DOHH2 (cell line): Measurements from ENCODE around the gene GRIA1.

Experiments used
- H3F3A ChIP-seq: fragments of 200-600 bp; sonication (generic), shearing (Covaris generic); 2 replicates; pipeline ENCODE4 v1.6.0; 2016; ENCODE audit warnings: antibody characterized with exemption, mild to moderate bottlenecking; ENCODE audit not compliant: control insufficient read depth, insufficient read depth
- H3K27ac ChIP-seq: fragments of 200-600 bp; sonication (generic); 2 replicates; pipeline ENCODE4 v1.5.1; 2014; ENCODE audit warnings: low read depth, mild to moderate bottlenecking, low read length, moderate library complexity
- H3K27me3 ChIP-seq: fragments of 200-600 bp; sonication (generic); 2 replicates; pipeline ENCODE4 v1.6.1; 2014; ENCODE audit warnings: mild to moderate bottlenecking, low read length, mixed read lengths; ENCODE audit not compliant: control insufficient read depth
- H3K36me3 ChIP-seq: fragments of 200-600 bp; sonication (generic); 2 replicates; pipeline ENCODE4 v1.6.1; 2014; ENCODE audit warnings: mild to moderate bottlenecking, low read length, moderate library complexity, mixed read lengths; ENCODE audit not compliant: control insufficient read depth
- H3K4me1 ChIP-seq: fragments of 200-600 bp; sonication (generic); 2 replicates; pipeline ENCODE4 v1.6.1; 2014; ENCODE audit warnings: mild to moderate bottlenecking, low read length, mixed read lengths; ENCODE audit not compliant: control insufficient read depth
- H3K4me2 ChIP-seq: fragments of 200-600 bp; sonication (generic); 2 replicates; pipeline ENCODE4 v1.6.0; 2014; ENCODE audit warnings: mild to moderate bottlenecking, low read length, moderate library complexity
- H3K4me3 ChIP-seq: fragments of 200-600 bp; sonication (generic); 2 replicates; pipeline ENCODE4 v1.5.1; 2014; ENCODE audit warnings: mild to moderate bottlenecking, low read length, mixed read lengths
- H3K79me2 ChIP-seq: fragments of 200-600 bp; sonication (generic); 2 replicates; pipeline ENCODE4 v1.6.1; 2014; ENCODE audit warnings: mild to moderate bottlenecking, low read length, mixed read lengths; ENCODE audit not compliant: control insufficient read depth
- H3K9me2 ChIP-seq: fragments of 200-600 bp; sonication (generic); replicated peaks from 2 replicates; pipeline ENCODE4 v1.6.1; 2014; ENCODE audit warnings: mild to moderate bottlenecking, low read length, mixed read lengths; ENCODE audit not compliant: control insufficient read depth
- H3K9me3 ChIP-seq: fragments of 200-600 bp; sonication (generic); 2 replicates; pipeline ENCODE4 v1.6.1; 2014; ENCODE audit warnings: antibody characterized with exemption, low read length, mixed read lengths; ENCODE audit not compliant: control insufficient read depth, insufficient read depth
- H4K20me1 ChIP-seq: fragments of 200-600 bp; sonication (generic); 2 replicates; pipeline ENCODE4 v1.6.0; 2014; ENCODE audit warnings: low read depth, mild to moderate bottlenecking, antibody characterized with exemption, low read length, moderate library complexity; ENCODE audit not compliant: control insufficient read depth, insufficient read depth
- EZH2phosphoT487 ChIP-seq: fragments of 200-600 bp; sonication (generic); IDR thresholded peaks from 2 replicates; pipeline ENCODE4 v1.6.1; 2017; ENCODE audit warnings: borderline replicate concordance, mild to moderate bottlenecking, antibody characterized with exemption, low read length, moderate library complexity, mixed read lengths
- TF ChIP-seq, protein P1 (sequence below): fragments of 200-600 bp; sonication (generic); IDR thresholded peaks from one replicate; pipeline ENCODE4 v1.5.1; 2014; ENCODE audit warnings: antibody characterized with exemption, mild to moderate bottlenecking, low read depth, low read length; ENCODE audit not compliant: poor library complexity, severe bottlenecking

GRIA1 gene

DNA sequence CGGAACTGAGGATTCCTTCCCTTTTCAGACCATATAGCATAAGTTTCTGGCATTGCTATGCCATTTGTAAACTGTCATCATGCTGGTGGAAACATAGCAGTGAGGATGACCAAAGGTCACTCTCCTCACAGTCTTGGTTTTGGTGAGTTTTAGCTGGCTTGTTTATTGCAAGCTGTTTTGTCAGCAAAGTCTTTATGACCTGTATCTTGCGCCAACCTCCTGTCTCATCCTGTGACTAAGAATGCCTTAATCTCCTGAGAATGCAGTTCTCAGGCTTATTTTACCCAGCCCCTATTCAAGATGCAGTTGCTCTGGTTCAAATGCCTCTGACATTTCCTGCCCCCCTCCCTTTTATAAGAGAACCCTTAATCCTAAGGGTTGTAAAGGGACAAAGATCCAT is 26.7 kb upstream of the GRIA1 start:
- H3K4me1 ChIP-seq: no peaks in the 10 kb centered on the region
- no peaks in the 10 kb centered on the region for H3K79me2 ChIP-seq
- H4K20me1 ChIP-seq: no peaks in the 10 kb centered on the region
- no peak overlapping the region for H3K4me3 ChIP-seq
- H3K9me3 ChIP-seq: no peaks in the 10 kb centered on the region
- no peaks in the 10 kb centered on the region for H3K27me3 ChIP-seq
- H3K36me3 ChIP-seq: no peaks in the 10 kb centered on the region
- TF ChIP-seq, protein P1, sequence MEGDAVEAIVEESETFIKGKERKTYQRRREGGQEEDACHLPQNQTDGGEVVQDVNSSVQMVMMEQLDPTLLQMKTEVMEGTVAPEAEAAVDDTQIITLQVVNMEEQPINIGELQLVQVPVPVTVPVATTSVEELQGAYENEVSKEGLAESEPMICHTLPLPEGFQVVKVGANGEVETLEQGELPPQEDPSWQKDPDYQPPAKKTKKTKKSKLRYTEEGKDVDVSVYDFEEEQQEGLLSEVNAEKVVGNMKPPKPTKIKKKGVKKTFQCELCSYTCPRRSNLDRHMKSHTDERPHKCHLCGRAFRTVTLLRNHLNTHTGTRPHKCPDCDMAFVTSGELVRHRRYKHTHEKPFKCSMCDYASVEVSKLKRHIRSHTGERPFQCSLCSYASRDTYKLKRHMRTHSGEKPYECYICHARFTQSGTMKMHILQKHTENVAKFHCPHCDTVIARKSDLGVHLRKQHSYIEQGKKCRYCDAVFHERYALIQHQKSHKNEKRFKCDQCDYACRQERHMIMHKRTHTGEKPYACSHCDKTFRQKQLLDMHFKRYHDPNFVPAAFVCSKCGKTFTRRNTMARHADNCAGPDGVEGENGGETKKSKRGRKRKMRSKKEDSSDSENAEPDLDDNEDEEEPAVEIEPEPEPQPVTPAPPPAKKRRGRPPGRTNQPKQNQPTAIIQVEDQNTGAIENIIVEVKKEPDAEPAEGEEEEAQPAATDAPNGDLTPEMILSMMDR: no peak
- TF ChIP-seq EZH2phosphoT487: no peak
- H3K4me2 ChIP-seq: no peak overlapping the region
- no peaks in the 10 kb centered on the region for H3K9me2 ChIP-seq
- H3F3A ChIP-seq: no peaks in the 10 kb centered on the region
- H3K27ac ChIP-seq: no peak overlapping the region

DNA sequence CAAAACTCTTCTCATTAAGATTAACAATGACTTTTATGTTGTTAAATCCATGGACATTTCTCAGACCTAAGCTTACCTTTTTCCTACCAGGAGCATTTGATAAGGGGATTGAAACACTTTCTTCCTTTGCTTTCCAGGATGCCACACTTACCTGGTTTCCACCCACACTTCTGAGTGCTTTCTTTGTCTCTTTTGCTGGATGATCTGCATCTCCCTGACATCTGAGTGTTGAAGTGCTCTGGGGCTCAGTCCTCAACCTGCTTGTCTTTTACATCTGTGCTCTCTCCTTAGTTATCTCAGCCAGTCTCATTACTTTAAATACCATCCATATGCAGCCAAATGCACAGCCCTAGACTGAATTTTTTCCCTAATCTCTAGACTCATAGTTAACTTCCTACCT is 22.9 kb upstream of the GRIA1 start:
- Histone ChIP-seq H3K9me3 (no peaks in the 10 kb centered on the region), H3K4me1 (no peaks in the 10 kb centered on the region), H3K79me2 (no peaks in the 10 kb centered on the region), H3K27ac (no peak overlapping the region), H4K20me1 (no peaks in the 10 kb centered on the region), H3K9me2 (no peaks in the 10 kb centered on the region), H3K27me3 (no peaks in the 10 kb centered on the region), H3K4me3 (no peak overlapping the region), H3F3A (no peaks in the 10 kb centered on the region), H3K36me3 (no peaks in the 10 kb centered on the region), H3K4me2 (no peak overlapping the region)
- TF ChIP-seq, protein P1: no peak
- no peak for TF ChIP-seq EZH2phosphoT487

- no peak overlapping the region for H3K4me3 ChIP-seq
- H3K79me2 ChIP-seq: no peaks in the 10 kb centered on the region
- no peak overlapping the region for H3K4me2 ChIP-seq
- no peaks in the 10 kb centered on the region for H3F3A ChIP-seq
- no peaks in the 10 kb centered on the region for H3K9me2 ChIP-seq
- H3K4me1 ChIP-seq: no peaks in the 10 kb centered on the region
- no peaks in the 10 kb centered on the region for H3K9me3 ChIP-seq
- H3K27me3 ChIP-seq: no peaks in the 10 kb centered on the region
- TF ChIP-seq, protein P1: no peak
- no peak for TF ChIP-seq EZH2phosphoT487
- no peaks in the 10 kb centered on the region for H3K36me3 ChIP-seq
- H3K27ac ChIP-seq: no peak overlapping the region
- H4K20me1 ChIP-seq: no peaks in the 10 kb centered on the region
These were observed 21.0 kb upstream of the GRIA1 start for GRCh38 chr5:153469423-153469822.

- H3K4me3 ChIP-seq: no peak overlapping the region
- no peak for TF ChIP-seq EZH2phosphoT487
- TF ChIP-seq, protein P1: no peak
- H3K9me3 ChIP-seq: no peaks in the 10 kb centered on the region
- H3K4me1 ChIP-seq: no peaks in the 10 kb centered on the region
- no peak overlapping the region for H3K4me2 ChIP-seq
- H3K79me2 ChIP-seq: no peaks in the 10 kb centered on the region
- no peak overlapping the region for H3K27ac ChIP-seq
- H3K36me3 ChIP-seq: no peaks in the 10 kb centered on the region
- no peaks in the 10 kb centered on the region for H3F3A ChIP-seq
- no peaks in the 10 kb centered on the region for H3K9me2 ChIP-seq
- H3K27me3 ChIP-seq: no peaks in the 10 kb centered on the region
- H4K20me1 ChIP-seq: no peaks in the 10 kb centered on the region
These were observed 19.7 kb upstream of the GRIA1 start for GRCh38 chr5:153470736-153471135.
